ENCODE measurements around the gene FKBP15.
A peak's percentile ranks its signal among the peaks of the same experiment; 100 is the strongest.
"Not testable (repeated sequence)": the region's sequence is repeated elsewhere in the genome, so short reads cannot be mapped to it uniquely, and the experiment has no call there.

FKBP15 gene

GRCh38 chr9:113238202-113238858 is 17.3 kb upstream of the FKBP15 start:
- no peak for DNase-seq (ENCODE audit: insufficient read length, low spot score)
- no peak for FAIRE-seq

- FAIRE-seq (no peak), DNase-seq (ENCODE audit: insufficient read length, low spot score) (no peak)
Observed at GRCh38 chr9:113237026-113237425, 15.9 kb upstream of the FKBP15 start.

GRCh38 chr9:113235701-113236255 is 14.7 kb upstream of the FKBP15 start:
- DNase-seq (ENCODE audit: insufficient read length, low spot score); FAIRE-seq: not testable (repeated sequence)

- DNase-seq (ENCODE audit: insufficient read length, low spot score): no peak
- FAIRE-seq: no peak
Observed at GRCh38 chr9:113231701-113232100, 10.6 kb upstream of the FKBP15 start.

- no peak for FAIRE-seq
- DNase-seq (ENCODE audit: insufficient read length, low spot score): no peak
Observed at GRCh38 chr9:113228130-113228665, 7.1 kb upstream of the FKBP15 start.

- DNase-seq (ENCODE audit: insufficient read length, low spot score) (no peak), FAIRE-seq (no peak)
Observed at GRCh38 chr9:113227436-113227835, 6.4 kb upstream of the FKBP15 start.

GRCh38 chr9:113223963-113224362 is 2.9 kb upstream of the FKBP15 start:
- FAIRE-seq (no peak), DNase-seq (ENCODE audit: insufficient read length, low spot score) (no peak)

GRCh38 chr9:113222482-113222841 is 1.4 kb upstream of the FKBP15 start:
- FAIRE-seq (no peak), DNase-seq (ENCODE audit: insufficient read length, low spot score) (no peak)

GRCh38 chr9:113221800-113222481 is 864 bp upstream of the FKBP15 start:
- FAIRE-seq: no peak
- no peak for DNase-seq (ENCODE audit: insufficient read length, low spot score)

GRCh38 chr9:113220467-113221002 is 542 bp downstream of the FKBP15 start:
- FAIRE-seq (no peak), DNase-seq (ENCODE audit: insufficient read length, low spot score) (no peak)

GRCh38 chr9:113219969-113220368 is 1.1 kb downstream of the FKBP15 start:
- FAIRE-seq: no peak

GRCh38 chr9:113219186-113219936 is 1.7 kb downstream of the FKBP15 start:
- DNase-seq (ENCODE audit: insufficient read length, low spot score): no peak
- no peak for FAIRE-seq

More at GRCh38 chr9:113219969-113220368, 1.1 kb downstream of the FKBP15 start:
- no peak for DNase-seq (ENCODE audit: insufficient read length, low spot score)

GRCh38 chr9:113216406-113216805 is 4.7 kb downstream of the FKBP15 start:
- DNase-seq (ENCODE audit: insufficient read length, low spot score) (no peak), FAIRE-seq (no peak)

- FAIRE-seq (no peak), DNase-seq (ENCODE audit: insufficient read length, low spot score) (no peak)
Observed at GRCh38 chr9:113215132-113215531, 5.9 kb downstream of the FKBP15 start.

- DNase-seq (ENCODE audit: insufficient read length, low spot score) (no peak), FAIRE-seq (no peak)
Observed at GRCh38 chr9:113210815-113211214, 10.3 kb downstream of the FKBP15 start.

GRCh38 chr9:113205861-113206260 is 15.2 kb downstream of the FKBP15 start:
- no peak for FAIRE-seq
- DNase-seq (ENCODE audit: insufficient read length, low spot score): no peak

- no peak for FAIRE-seq
- no peak for DNase-seq (ENCODE audit: insufficient read length, low spot score)
Observed at GRCh38 chr9:113205432-113205831, 15.6 kb downstream of the FKBP15 start.

GRCh38 chr9:113199683-113200329 is 21.3 kb downstream of the FKBP15 start:
- DNase-seq (ENCODE audit: insufficient read length, low spot score) (no peak), FAIRE-seq (no peak)

- DNase-seq (ENCODE audit: insufficient read length, low spot score): no peak
- no peak for FAIRE-seq
Observed at GRCh38 chr9:113192455-113192854, 28.6 kb downstream of the FKBP15 start.

- FAIRE-seq: no peak
- DNase-seq (ENCODE audit: insufficient read length, low spot score): peak; percentile 79
Observed at GRCh38 chr9:113187929-113188595, 33.0 kb downstream of the FKBP15 start.

All from HTR-8/SVneo (cell line).